Ishikawa (cell line): ENCODE data around the gene RBM10.

Experiments used
- CEBPB ChIP-seq: IDR thresholded peaks from 2 replicates; pipeline ENCODE4 v1.6.1; 2012
- EGR1 ChIP-seq: IDR thresholded peaks from 2 replicates; pipeline ENCODE4 v1.6.1; 2012
- EP300 ChIP-seq: IDR thresholded peaks from 2 replicates; pipeline ENCODE4 v1.6.1; 2012; ENCODE audit warnings: borderline replicate concordance
- FOXM1 ChIP-seq: IDR thresholded peaks from 2 replicates; pipeline ENCODE4 v1.6.1; 2012; ENCODE audit warnings: low read depth, borderline replicate concordance
- RAD21 ChIP-seq: IDR thresholded peaks from 2 replicates; pipeline ENCODE4 v1.6.1; 2012; ENCODE audit warnings: low read depth
- REST ChIP-seq: IDR thresholded peaks from 2 replicates; pipeline ENCODE4 v1.6.1; 2012; ENCODE audit warnings: low read depth, mild to moderate bottlenecking
- TAF1 ChIP-seq: IDR thresholded peaks from 2 replicates; pipeline ENCODE4 v1.6.1; 2012; ENCODE audit warnings: low read depth, mild to moderate bottlenecking
- TCF12 ChIP-seq: IDR thresholded peaks from 2 replicates; pipeline ENCODE4 v1.6.1; 2012; ENCODE audit warnings: low read depth
- TEAD4 ChIP-seq: IDR thresholded peaks from 2 replicates; pipeline ENCODE4 v1.6.1; 2012
- USF1 ChIP-seq: IDR thresholded peaks from 2 replicates; pipeline ENCODE4 v1.6.1; 2012
- YY1 ChIP-seq: IDR thresholded peaks from 2 replicates; pipeline ENCODE4 v1.6.1; 2012; ENCODE audit warnings: low read depth
- ZBTB7A ChIP-seq: IDR thresholded peaks from 2 replicates; pipeline ENCODE4 v1.6.1; 2012; ENCODE audit warnings: low read depth
- TF ChIP-seq, protein P1 (sequence below): IDR thresholded peaks from 2 replicates; pipeline ENCODE4 v1.6.1; 2012

DNA sequence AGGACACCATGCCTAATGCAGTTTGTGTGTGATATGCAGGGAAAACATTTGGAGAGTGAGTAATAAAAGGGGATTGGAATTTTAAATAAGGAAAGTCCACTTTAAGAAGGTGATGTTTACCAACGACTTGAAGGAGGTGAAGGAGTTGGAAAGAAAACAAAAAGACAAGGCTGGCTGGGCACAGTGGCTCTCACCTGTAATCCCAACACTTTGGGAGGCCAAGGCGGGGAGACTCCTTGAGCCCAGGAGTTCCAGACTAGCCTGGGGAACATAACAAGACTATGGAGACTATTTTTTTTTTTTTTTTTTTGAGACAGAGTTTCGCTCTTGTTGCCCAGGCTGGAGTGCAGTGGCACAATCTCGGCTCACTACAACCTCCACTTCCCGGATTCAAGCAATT, 11.5 kb upstream of the RBM10 start:
- TF ChIP-seq, protein P1, sequence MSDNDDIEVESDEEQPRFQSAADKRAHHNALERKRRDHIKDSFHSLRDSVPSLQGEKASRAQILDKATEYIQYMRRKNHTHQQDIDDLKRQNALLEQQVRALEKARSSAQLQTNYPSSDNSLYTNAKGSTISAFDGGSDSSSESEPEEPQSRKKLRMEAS = no peak
- TF ChIP-seq REST (no peak), RAD21 (no peak), CEBPB (no peak), USF1 (no peak), EP300 (no peak), TAF1 (no peak), YY1 (no peak), EGR1 (no peak), FOXM1 (no peak), TCF12 (no peak), TEAD4 (no peak), ZBTB7A (no peak)
